HepG2 (cell line): ENCODE results near the gene TNFRSF6B. TPM values are rescaled to one million over a fixed set of nuclear protein-coding genes. Genes with fewer than 3 reads are reported as not detected.
A peak's percentile ranks its signal among the peaks of the same experiment; 100 is the strongest.

Experiments
- ATAC-seq: fragments of 200-7000 bp; cut with Tn5 transposase; 3 replicates; pipeline ENCODE4 v1.9.1; 2020; ENCODE audit warnings: mild to moderate bottlenecking, moderate library complexity
- BruUV-seq: library from RNA; stranded (reverse); fragments of 400-500 nt; replicated peaks from 2 replicates; lab custom pipeline; 2021; lab: Mats Ljungman, UMichigan
- CTCF ChIA-PET: fragments of 300-600 bp; formaldehyde crosslinking; extraction: SDS; loops from one replicate; lab custom pipeline; 2021; ENCODE audit warnings: low total read pairs, inconsistent platforms, low intra/inter-chr PET ratio; lab: Yijun Ruan, JAX
- POLR2A ChIA-PET: fragments of 350-600 bp; sonication (Branson Sonifier 250); formaldehyde crosslinking; loops from one replicate; lab custom pipeline; 2020; ENCODE audit warnings: antibody characterized with exemption, inconsistent platforms; lab: Yijun Ruan, JAX
- DNase-seq: peaks from one replicate; pipeline ENCODE4 v3.0.0-alpha.2; 2015; ENCODE audit warnings: low spot score
- FAIRE-seq: peaks from 3 replicates; lab custom pipeline; 2011; peaks lifted over from hg19 to GRCh38; lab: Jason Lieb, UNC
- H2AFZ ChIP-seq: one replicate; pipeline ENCODE4 v1.6.1; 2011; ENCODE audit warnings: low read length, inconsistent platforms
- H3K27ac ChIP-seq: fragments of 300-600 bp; 3 replicates; pipeline ENCODE4 v1.8.0; 2011; ENCODE audit warnings: mixed run types, mild to moderate bottlenecking, mixed read lengths, low read length, inconsistent platforms; ENCODE audit not compliant: insufficient read depth; ENCODE audit errors: extremely low read length
- H3K27me3 ChIP-seq, 2 experiments: fragments of 200-600 bp in 1 of 2; 2 replicates in 1 of 2; 3 replicates in 1 of 2; pipeline versions ENCODE4 v1.6.0 to v1.8.0; 2011; ENCODE audit warnings: low read length in 2 of 2, mild to moderate bottlenecking in 2 of 2, moderate library complexity in 2 of 2, inconsistent platforms in 1 of 2; ENCODE audit not compliant: insufficient read depth in 2 of 2, control insufficient read depth in 1 of 2
- H3K36me3 ChIP-seq, 2 experiments: fragments of 200-600 bp in 1 of 2; replicated peaks in 1 of 2; 2 replicates in 1 of 2; 3 replicates in 1 of 2; pipeline versions ENCODE4 v1.5.1 to v1.8.0; 2011; ENCODE audit warnings: low read length in 2 of 2, inconsistent platforms in 1 of 2; ENCODE audit not compliant: insufficient read depth in 2 of 2, control insufficient read depth in 1 of 2
- H3K4me1 ChIP-seq: 2 replicates; pipeline ENCODE4 v1.5.1; 2012; ENCODE audit warnings: low read length, inconsistent platforms; ENCODE audit not compliant: insufficient read depth
- H3K4me2 ChIP-seq: 2 replicates; pipeline ENCODE4 v1.6.0; 2011; ENCODE audit warnings: low read depth, low read length, inconsistent platforms
- H3K4me3 ChIP-seq, 3 experiments: fragments of 200-600 bp in 1 of 3; sonication (generic), shearing (Covaris generic) in 1 of 3; replicated peaks in 1 of 3; 2 replicates each; pipeline ENCODE4 v1.5.1; 2011 to 2016; ENCODE audit warnings: low read length in 3 of 3, inconsistent platforms in 2 of 3, low read depth in 2 of 3, mild to moderate bottlenecking in 2 of 3, control low read depth in 1 of 3, mixed read lengths in 1 of 3; ENCODE audit not compliant: insufficient read depth in 1 of 3
- H3K79me2 ChIP-seq: one replicate; pipeline ENCODE4 v1.6.1; 2011; ENCODE audit warnings: low read length, inconsistent platforms; ENCODE audit not compliant: insufficient read depth
- H3K9ac ChIP-seq: 2 replicates; pipeline ENCODE4 v1.6.0; 2011; ENCODE audit warnings: mild to moderate bottlenecking, low read depth, low read length, inconsistent platforms; ENCODE audit not compliant: insufficient read depth
- H3K9me3 ChIP-seq: 2 replicates; pipeline ENCODE4 v1.5.1; 2012; ENCODE audit warnings: mild to moderate bottlenecking, low read length
- H4K20me1 ChIP-seq: 2 replicates; pipeline ENCODE4 v1.6.0; 2011; ENCODE audit warnings: inconsistent platforms, mild to moderate bottlenecking, low read length, moderate library complexity; ENCODE audit not compliant: insufficient read depth
- HNRNPLL ChIP-seq: fragments of 200-400 bp; formaldehyde crosslinking; IDR thresholded peaks from 2 replicates; pipeline ENCODE4 v1.6.1; 2017; ENCODE audit warnings: mild to moderate bottlenecking, low read depth, low read length; ENCODE audit not compliant: poor library complexity, severe bottlenecking
- IRX3 ChIP-seq: sonication (generic); formaldehyde crosslinking; IDR thresholded peaks from 2 replicates; pipeline ENCODE4 v1.8.1; 2023; ENCODE audit warnings: mild to moderate bottlenecking, low read depth, missing genetic modification reagents, borderline replicate concordance
- MXD4 ChIP-seq: IDR thresholded peaks from 2 replicates; pipeline ENCODE4 v1.6.1; 2016; ENCODE audit warnings: mild to moderate bottlenecking, missing biosample characterization, missing genetic modification reagents
- NFRKB ChIP-seq: fragments of 450-650 bp; IDR thresholded peaks from 2 replicates; pipeline ENCODE4 v1.6.1; 2017
- PAXIP1 ChIP-seq: sonication (generic); formaldehyde crosslinking; conservative IDR thresholded peaks from 2 replicates; pipeline ENCODE4 v1.4.0; 2020; ENCODE audit warnings: mild to moderate bottlenecking, missing genetic modification reagents, moderate library complexity
- RBFOX2 ChIP-seq: fragments of 200-400 bp; formaldehyde crosslinking; IDR thresholded peaks from 2 replicates; pipeline ENCODE4 v1.6.1; 2017; ENCODE audit warnings: low read depth, mild to moderate bottlenecking, low read length
- RFXANK ChIP-seq: IDR thresholded peaks from 2 replicates; pipeline ENCODE4 v1.6.1; 2016
- SP2 ChIP-seq: sonication (generic); formaldehyde crosslinking; IDR thresholded peaks from 2 replicates; pipeline ENCODE4 v1.5.1; 2020; ENCODE audit warnings: mild to moderate bottlenecking, missing genetic modification reagents
- ZNF292 ChIP-seq: sonication (generic); formaldehyde crosslinking; IDR thresholded peaks from 2 replicates; pipeline ENCODE4 v1.8.1; 2022; ENCODE audit warnings: mild to moderate bottlenecking, low read depth, missing genetic modification reagents, borderline replicate concordance
- ZNF383 ChIP-seq: sonication (generic); formaldehyde crosslinking; IDR thresholded peaks from 2 replicates; pipeline ENCODE4 v1.4.0; 2020; ENCODE audit warnings: missing genetic modification reagents, mild to moderate bottlenecking, borderline replicate concordance
- ZSCAN20 ChIP-seq: sonication (generic); formaldehyde crosslinking; IDR thresholded peaks from 2 replicates; pipeline ENCODE4 v1.4.0; 2020; ENCODE audit warnings: missing genetic modification reagents, mild to moderate bottlenecking, borderline replicate concordance
- ZSCAN5A ChIP-seq: sonication (generic); formaldehyde crosslinking; IDR thresholded peaks from 2 replicates; pipeline ENCODE4 v1.8.0; 2022; ENCODE audit warnings: mild to moderate bottlenecking, missing genetic modification reagents, borderline replicate concordance
- WGBS: methylation state at CpG from one replicate; pipeline ENCODE4 v1.1.6; 2017; ENCODE audit warnings: low lambda C conversion rate; 5-methylcytosine and 5-hydroxymethylcytosine counted together
- in situ Hi-C: cut with HindIII; loops from 2 replicates; pipeline ENCODE4 v1.10.0; 2017; ENCODE audit warnings: low pct_unique_long_range_greater_than_20kb; ENCODE audit not compliant: extremely low pct_ligation_motif_present
- intact Hi-C: fragments of 100-400 bp; cut with micrococcal nuclease; formaldehyde crosslinking; loops from one replicate; pipeline ENCODE4 v1.10.0; 2022; ENCODE audit not compliant: unreplicated experiment
- polyA plus RNA-seq, 8 experiments: library from polyadenylated mRNA; depleted of rRNA in 3 of 8; stranded (reverse) in 7 of 8; unstranded in 1 of 8; fragments of >200 nt; fragmentation: Illumina TruSeq in 4 of 8; extraction: Trizol in 4 of 8; gene quantifications; 2 replicates each; pipeline versions ENCODE4 v1.2.1 to v1.2.3, GENCODE V29; 2011 to 2016; ENCODE audit warnings: low read depth in 4 of 8, missing spikeins in 1 of 8, mixed read lengths in 1 of 8; ENCODE audit not compliant: insufficient read depth in 1 of 8
- total RNA-seq, 5 experiments: library from RNA; depleted of rRNA; stranded (reverse); fragments of >200 nt; fragmentation: Illumina TruSeq; extraction: Trizol; gene quantifications; 2 replicates each; pipeline ENCODE4 v1.2.3, GENCODE V29; 2016; ENCODE audit warnings: low read depth in 1 of 5
- TF ChIP-seq, protein P1 (sequence below): sonication (generic); formaldehyde crosslinking; IDR thresholded peaks from 2 replicates; pipeline ENCODE4 v1.4.0; 2020; ENCODE audit warnings: mild to moderate bottlenecking, missing genetic modification reagents
- TF ChIP-seq, protein P2 (sequence below): sonication (generic); formaldehyde crosslinking; IDR thresholded peaks from 2 replicates; pipeline ENCODE4 v1.8.1; 2023; ENCODE audit warnings: mild to moderate bottlenecking, missing genetic modification reagents, borderline replicate concordance

Gene TNFRSF6B
- total and polyA plus RNA-seq, 2 of the 13 experiments (the other 11 are each of a cell fraction or from before 2014, with no cell fraction given): 0.24 TPM; not detected in 1

DNA sequence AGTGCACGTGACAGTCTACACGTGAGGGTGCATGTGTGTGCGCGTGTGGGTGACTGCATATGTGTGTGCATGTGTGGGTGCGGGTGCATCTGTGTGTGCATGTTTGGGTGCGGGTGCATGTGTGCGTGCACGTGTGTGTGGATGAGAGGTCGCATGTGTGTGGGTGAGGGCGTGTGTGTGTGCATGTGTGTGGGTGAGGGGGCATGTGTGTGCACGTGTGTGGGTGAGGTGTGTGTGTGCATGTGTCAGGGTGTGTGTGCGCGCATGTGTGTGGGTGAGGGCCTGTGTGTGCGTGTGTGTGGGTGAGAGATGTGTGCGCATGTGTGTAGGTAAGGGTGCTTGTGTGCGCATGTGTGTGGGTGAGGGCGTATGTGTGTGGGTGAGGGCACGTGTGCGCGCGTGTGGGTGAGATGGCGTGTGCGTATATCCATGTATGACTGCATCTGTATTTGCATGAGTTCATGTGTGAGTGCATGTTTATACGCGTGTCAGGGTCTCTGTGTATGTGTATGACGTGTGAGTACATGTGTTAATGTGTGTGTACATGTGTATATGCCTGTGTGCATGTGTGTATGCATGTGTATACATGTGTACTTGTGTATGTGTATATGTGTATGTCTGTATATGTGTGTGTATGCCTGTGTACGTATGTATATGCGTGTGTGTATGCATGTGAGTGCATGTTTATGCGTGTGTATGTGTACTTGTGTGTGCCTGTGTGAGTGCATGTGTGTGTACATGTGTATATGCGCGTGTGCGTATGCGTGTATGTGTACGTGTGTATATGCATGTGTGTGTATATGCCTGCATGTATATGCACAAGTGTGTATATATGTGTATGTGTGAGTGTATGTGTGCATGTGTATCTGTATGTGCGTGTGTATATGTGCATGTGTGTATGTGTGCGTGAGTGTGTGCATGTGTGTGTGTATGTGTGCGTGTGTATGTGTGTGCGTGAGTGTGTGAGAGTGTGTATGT, 36.0 kb downstream of the TNFRSF6B start (continued):
- TF ChIP-seq, protein P1, sequence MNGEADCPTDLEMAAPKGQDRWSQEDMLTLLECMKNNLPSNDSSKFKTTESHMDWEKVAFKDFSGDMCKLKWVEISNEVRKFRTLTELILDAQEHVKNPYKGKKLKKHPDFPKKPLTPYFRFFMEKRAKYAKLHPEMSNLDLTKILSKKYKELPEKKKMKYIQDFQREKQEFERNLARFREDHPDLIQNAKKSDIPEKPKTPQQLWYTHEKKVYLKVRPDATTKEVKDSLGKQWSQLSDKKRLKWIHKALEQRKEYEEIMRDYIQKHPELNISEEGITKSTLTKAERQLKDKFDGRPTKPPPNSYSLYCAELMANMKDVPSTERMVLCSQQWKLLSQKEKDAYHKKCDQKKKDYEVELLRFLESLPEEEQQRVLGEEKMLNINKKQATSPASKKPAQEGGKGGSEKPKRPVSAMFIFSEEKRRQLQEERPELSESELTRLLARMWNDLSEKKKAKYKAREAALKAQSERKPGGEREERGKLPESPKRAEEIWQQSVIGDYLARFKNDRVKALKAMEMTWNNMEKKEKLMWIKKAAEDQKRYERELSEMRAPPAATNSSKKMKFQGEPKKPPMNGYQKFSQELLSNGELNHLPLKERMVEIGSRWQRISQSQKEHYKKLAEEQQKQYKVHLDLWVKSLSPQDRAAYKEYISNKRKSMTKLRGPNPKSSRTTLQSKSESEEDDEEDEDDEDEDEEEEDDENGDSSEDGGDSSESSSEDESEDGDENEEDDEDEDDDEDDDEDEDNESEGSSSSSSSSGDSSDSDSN (CRISPR knock-in tag): 0 out of 2 replicates have a peak, but pooled peaks have one; percentile 15
- TF ChIP-seq ZNF383 (CRISPR knock-in tag): no peak

DNA sequence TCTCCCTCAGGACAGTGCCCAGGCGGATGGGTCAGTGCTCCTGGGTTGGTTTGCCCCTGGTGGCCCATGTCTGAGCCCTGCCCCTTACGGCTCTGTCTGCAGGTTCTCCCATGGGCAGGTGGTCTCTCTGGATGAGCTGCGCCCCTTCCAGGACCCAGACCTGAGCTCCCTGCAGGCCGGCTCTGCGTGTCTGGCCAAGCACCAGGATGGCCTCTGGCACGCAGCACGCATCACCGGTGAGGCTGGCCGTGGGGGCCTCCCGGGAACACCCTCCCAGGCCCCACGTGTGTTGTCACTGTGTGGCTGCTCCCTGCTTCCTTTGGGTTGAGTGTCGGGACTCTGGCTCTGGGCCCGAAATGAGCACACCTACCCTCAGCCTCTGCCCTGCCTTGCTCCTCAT, 36.7 kb downstream of the TNFRSF6B start:
- Histone ChIP-seq H3K4me3 (no peak overlapping the region), H3K27me3 (no peaks in the 10 kb centered on the region), H3K79me2 (peaks cover 33% of the 10 kb centered on the region), H3K9ac (no peak overlapping the region), H2AFZ (no peak overlapping the region), H3K9me3 (no peaks in the 10 kb centered on the region), H4K20me1 (no peaks in the 10 kb centered on the region), H3K36me3 (peaks cover 30 to 47% of the 10 kb centered on the region in 2 experiments), H3K27ac (peak overlapping the region; percentile 93), H3K4me1 (peaks cover 51% of the 10 kb centered on the region), H3K4me2 (no peak overlapping the region)
- no peak for DNase-seq
- POLR2A ChIA-PET: interaction anchor here (2.7 to 7.3 kb wide), 2 partner anchors 11 to 25 kb away, joined by 9 to 190 read pairs; partner anchors contain the start of genes ARFRP1 and ZGPAT
- 95% methylated on average over 10 of the region's 13 CpGs for WGBS
- intact Hi-C loops (no loop called here), in situ Hi-C loops (no loop called here)
- CTCF ChIA-PET: no interaction called here
- no peak for FAIRE-seq
- BruUV-seq: no TSS peak
- no peak for ATAC-seq
- no peak for TF ChIP-seq RFXANK (CRISPR knock-in tag)
- no peak for TF ChIP-seq ZSCAN5A (CRISPR knock-in tag)
- TF ChIP-seq, protein P2, sequence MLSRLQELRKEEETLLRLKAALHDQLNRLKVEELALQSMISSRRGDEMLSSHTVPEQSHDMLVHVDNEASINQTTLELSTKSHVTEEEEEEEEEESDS (CRISPR knock-in tag): no peak
- TF ChIP-seq RBFOX2: peak; percentile 66
- no peak for TF ChIP-seq MXD4 (CRISPR knock-in tag)
- no peak for TF ChIP-seq NFRKB
- no peak for TF ChIP-seq ZSCAN20
- peak; percentile 9 for TF ChIP-seq HNRNPLL
- TF ChIP-seq IRX3 (CRISPR knock-in tag): no peak
- no peak for TF ChIP-seq SP2 (CRISPR knock-in tag)
- no peak for TF ChIP-seq PAXIP1 (CRISPR knock-in tag)
- TF ChIP-seq ZNF292 (CRISPR knock-in tag): no peak
